Esophagus muscularis mucosa (tissue), 4 donors: ENCODE results near the gene ITGBL1. TPM values are rescaled to one million over a fixed set of nuclear protein-coding genes. Genes with fewer than 3 reads are reported as not detected.

Experiments
- DNase-seq: peaks from one replicate; pipeline ENCODE4 v3.0.0-alpha.2; 2017; ENCODE audit errors: extremely low spot score
- H3K27ac ChIP-seq, 4 donors: fragments of 200-600 bp; sonication (generic); replicated peaks in 1 of 4; 1 replicate in 3 of 4; 2 replicates in 1 of 4; pipeline ENCODE4 v1.5.1; 2016 to 2019; ENCODE audit warnings: mild to moderate bottlenecking in 1 of 4
- H3K27me3 ChIP-seq, 4 donors: fragments of 200-600 bp; sonication (generic); one replicate each; pipeline versions ENCODE4 v1.5.1 to v1.6.0; 2016 to 2019
- H3K36me3 ChIP-seq, 4 donors: fragments of 200-600 bp; sonication (generic); one replicate each; pipeline ENCODE4 v1.5.1; 2016 to 2019
- H3K4me1 ChIP-seq, 4 donors: fragments of 200-600 bp; sonication (generic); one replicate each; pipeline ENCODE4 v1.5.1; 2016 to 2019
- H3K4me3 ChIP-seq, 4 donors: fragments of 200-600 bp; sonication (generic); 1 replicate in 2 of 4; 2 replicates in 2 of 4; pipeline ENCODE4 v1.5.1; 2016 to 2019; ENCODE audit warnings: mild to moderate bottlenecking in 4 of 4, moderate library complexity in 1 of 4
- H3K9me3 ChIP-seq, 4 donors: fragments of 200-600 bp; sonication (generic); 1 replicate in 3 of 4; 2 replicates in 1 of 4; pipeline ENCODE4 v1.5.1; 2016 to 2019
- CTCF ChIP-seq, 3 experiments: fragments of 200-600 bp in 2 of 3; fragments of 450-650 bp in 1 of 3; sonication (generic) in 2 of 3; IDR thresholded peaks; one replicate each; pipeline ENCODE4 v1.5.1; 2017 to 2019; ENCODE audit warnings: antibody characterized with exemption in 3 of 3, mild to moderate bottlenecking in 2 of 3, moderate library complexity in 1 of 3
- EP300 ChIP-seq: sonication (generic); formaldehyde crosslinking; IDR thresholded peaks from one replicate; pipeline ENCODE4 v1.6.1; 2017; ENCODE audit warnings: antibody characterized with exemption
- POLR2A ChIP-seq: fragments of 450-650 bp; IDR thresholded peaks from one replicate; pipeline ENCODE4 v1.6.1; 2017; ENCODE audit warnings: antibody characterized with exemption, moderate library complexity, mild to moderate bottlenecking, low read depth
- POLR2AphosphoS5 ChIP-seq, 2 donors: sonication (generic); formaldehyde crosslinking; IDR thresholded peaks; one replicate each; pipeline ENCODE4 v1.6.1; 2017; ENCODE audit warnings: antibody characterized with exemption in 2 of 2
- WGBS: methylation state at CpG from one replicate; pipeline ENCODE4 v1.1.5; 2018; 5-methylcytosine and 5-hydroxymethylcytosine counted together
- intact Hi-C: fragments of 100-400 bp; cut with DNase I; formaldehyde crosslinking; loops from one replicate; pipeline ENCODE4 v1.15.1; 2023
- total RNA-seq, 4 donors: library from RNA; depleted of rRNA; stranded (reverse); fragments of >200 nt; gene quantifications; one replicate each; pipeline versions ENCODE4 v1.1.0 to v1.2.1, GENCODE V29; 2016

The ITGBL1 gene
- total RNA-seq, 4 donors from 2014 or later: 8.3 to 20.0 (median 13.8) TPM

DNA sequence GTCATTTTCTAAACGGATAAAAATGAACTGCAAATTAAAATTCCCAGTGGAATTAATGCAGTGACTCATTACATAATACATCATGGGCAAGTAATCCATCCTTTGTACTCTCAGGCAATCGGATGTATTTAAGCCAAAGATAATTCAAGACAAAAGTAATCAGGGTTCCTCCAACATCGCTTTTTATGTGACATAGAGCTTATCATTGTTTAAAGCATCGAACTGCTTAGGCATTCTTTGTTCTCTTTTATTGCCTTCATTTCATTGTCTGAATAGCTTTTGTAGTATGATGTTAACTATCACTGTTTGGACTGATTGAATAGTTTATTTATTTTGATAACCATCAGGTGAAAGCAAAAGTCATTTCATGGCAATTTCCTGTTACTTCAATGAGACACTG lies 209.4 kb downstream of the ITGBL1 start:
- intact Hi-C loops: no loop called here
- Histone ChIP-seq H3K27ac (no peak overlapping the region), H3K36me3 (no peaks in the 10 kb centered on the region), H3K4me3 (no peak overlapping the region), H3K9me3 (no peaks in the 10 kb centered on the region), H3K27me3 (no peaks in the 10 kb centered on the region), H3K4me1 (no peaks in the 10 kb centered on the region)
- TF ChIP-seq POLR2AphosphoS5 (IDR thresholded peaks at IDR 0.05) (no peak), POLR2A (no peak), CTCF (IDR thresholded peaks at IDR 0.05) (no peak), EP300 (no peak)
- WGBS: 56% methylated on average over 4 of the region's 4 CpGs
- no peak for DNase-seq

- Histone ChIP-seq H3K9me3 (no peaks in the 10 kb centered on the region), H3K36me3 (no peaks in the 10 kb centered on the region), H3K27ac (no peak overlapping the region), H3K4me3 (no peak overlapping the region), H3K27me3 (no peaks in the 10 kb centered on the region), H3K4me1 (no peaks in the 10 kb centered on the region)
- TF ChIP-seq CTCF (IDR thresholded peaks at IDR 0.05): no peak
- peak in 1 of 2 donors; percentile 24 for TF ChIP-seq POLR2AphosphoS5 (IDR thresholded peaks at IDR 0.05)
- intact Hi-C loops: no loop called here
- WGBS: 59% methylated on average over 4 of the region's 4 CpGs
- DNase-seq: no peak
Measured at GRCh38 chr13:101673360-101674105, 221.1 kb downstream of the ITGBL1 start.

GRCh38 chr13:101681834-101682233 lies 229.4 kb downstream of the ITGBL1 start:
- intact Hi-C loops: no loop called here
- Histone ChIP-seq H3K27me3 (no peaks in the 10 kb centered on the region), H3K4me3 (no peak overlapping the region), H3K4me1 (no peaks in the 10 kb centered on the region), H3K27ac (no peak overlapping the region), H3K9me3 (no peaks in the 10 kb centered on the region), H3K36me3 (no peaks in the 10 kb centered on the region)
- DNase-seq: no peak
- TF ChIP-seq POLR2AphosphoS5 (IDR thresholded peaks at IDR 0.05) (no peak), CTCF (IDR thresholded peaks at IDR 0.05) (no peak), POLR2A (no peak), EP300 (no peak)

DNA sequence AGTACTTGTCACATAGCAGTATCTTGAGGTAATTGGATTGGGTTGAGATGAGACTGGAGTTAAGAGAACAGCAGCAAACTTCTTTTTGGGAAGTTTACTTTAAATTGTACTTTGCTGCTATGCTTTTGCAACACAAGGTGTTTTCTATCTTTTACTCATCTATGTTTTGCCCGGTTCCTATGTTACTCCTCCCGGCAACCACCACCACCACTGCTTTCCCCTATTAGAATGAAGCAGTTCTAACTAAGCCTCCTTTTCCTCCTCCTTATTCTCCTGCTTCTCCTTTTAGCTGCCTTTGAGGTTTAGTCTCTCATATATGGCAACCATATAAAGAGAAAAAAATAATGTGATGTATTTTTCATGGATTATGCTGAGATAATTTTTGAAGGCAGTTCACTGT lies 233.5 kb downstream of the ITGBL1 start:
- H3K36me3 ChIP-seq: no peaks in the 10 kb centered on the region
- no peaks in the 10 kb centered on the region for H3K27me3 ChIP-seq
- H3K9me3 ChIP-seq: no peaks in the 10 kb centered on the region
- WGBS: 82% methylated on average over 2 of the region's 2 CpGs
- DNase-seq: no peak
- H3K4me3 ChIP-seq: no peak overlapping the region
- TF ChIP-seq EP300: no peak
- TF ChIP-seq POLR2AphosphoS5 (IDR thresholded peaks at IDR 0.05): no peak
- TF ChIP-seq CTCF (IDR thresholded peaks at IDR 0.05): no peak
- TF ChIP-seq POLR2A: no peak
- intact Hi-C loops: no loop called here
- no peaks in the 10 kb centered on the region for H3K4me1 ChIP-seq
- H3K27ac ChIP-seq: no peak overlapping the region

DNA sequence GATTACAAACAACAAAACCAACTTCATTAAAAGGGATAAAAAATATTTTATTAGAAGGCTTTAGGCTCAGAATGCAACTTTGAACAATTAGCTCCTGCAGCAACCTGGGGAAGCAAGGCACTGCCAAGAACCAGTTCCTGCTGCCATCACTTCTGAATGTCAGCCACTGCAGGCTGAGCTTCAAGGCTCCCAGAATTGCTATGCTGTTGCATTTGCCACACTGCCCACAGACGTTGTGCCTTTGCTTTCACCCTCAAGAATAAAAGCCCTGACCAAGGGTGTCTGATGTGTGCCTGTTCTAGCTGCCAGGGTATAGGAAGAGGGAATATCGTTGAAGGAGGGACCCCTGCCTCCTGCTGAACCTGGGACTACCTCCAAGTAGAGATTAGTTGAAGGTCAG lies 238.4 kb downstream of the ITGBL1 start:
- no peaks in the 10 kb centered on the region for H3K9me3 ChIP-seq
- H3K4me3 ChIP-seq: no peak overlapping the region
- H3K4me1 ChIP-seq: no peaks in the 10 kb centered on the region
- H3K27ac ChIP-seq: no peak overlapping the region
- TF ChIP-seq EP300 (no peak), POLR2AphosphoS5 (IDR thresholded peaks at IDR 0.05) (no peak), POLR2A (no peak), CTCF (IDR thresholded peaks at IDR 0.05) (no peak)
- intact Hi-C loops: loop anchor here (10.0 kb wide), 1 partner anchor 166 kb away; no protein-coding TSS in a partner anchor
- WGBS: 62% methylated on average over 2 of the region's 2 CpGs
- H3K36me3 ChIP-seq: no peaks in the 10 kb centered on the region
- DNase-seq: no peak
- H3K27me3 ChIP-seq: no peaks in the 10 kb centered on the region
